Smooth muscle cell (in vitro differentiated cells): ENCODE measurements around the gene PEMT. TPM values are rescaled to one million over a fixed set of nuclear protein-coding genes. Genes with fewer than 3 reads are reported as not detected.

Source experiments
- DNase-seq: peaks from one replicate; lab custom pipeline; 2025; ENCODE audit not compliant: unreplicated experiment; lab: John Stamatoyannopoulos, UW
- H2AFZ ChIP-seq: fragments of 200-600 bp; sonication (generic); 2 replicates; pipeline ENCODE4 v1.6.0; 2016; ENCODE audit warnings: antibody characterized with exemption, low read depth, mild to moderate bottlenecking
- H3F3A ChIP-seq: fragments of 200-600 bp; sonication (generic); 2 replicates; pipeline ENCODE4 v1.6.0; 2017; ENCODE audit warnings: antibody characterized with exemption, low read depth
- H3K27ac ChIP-seq: fragments of 200-600 bp; sonication (generic); 2 replicates; pipeline ENCODE4 v1.5.1; 2016; ENCODE audit warnings: low read depth, mild to moderate bottlenecking
- H3K27me3 ChIP-seq: fragments of 200-600 bp; sonication (generic); 2 replicates; pipeline ENCODE4 v1.6.1; 2016; ENCODE audit warnings: low read depth, mild to moderate bottlenecking
- H3K36me3 ChIP-seq: fragments of 200-600 bp; sonication (generic); 2 replicates; pipeline ENCODE4 v1.5.1; 2016; ENCODE audit warnings: low read depth
- H3K4me1 ChIP-seq: fragments of 200-600 bp; sonication (generic); 2 replicates; pipeline ENCODE4 v1.5.1; 2016; ENCODE audit warnings: low read depth
- H3K4me2 ChIP-seq: fragments of 200-600 bp; sonication (generic); 2 replicates; pipeline ENCODE4 v1.6.0; 2016; ENCODE audit warnings: mild to moderate bottlenecking
- H3K4me3 ChIP-seq: fragments of 200-600 bp; sonication (generic); 2 replicates; pipeline ENCODE4 v1.5.1; 2016; ENCODE audit warnings: mild to moderate bottlenecking
- H3K79me2 ChIP-seq: fragments of 200-600 bp; sonication (generic); 2 replicates; pipeline ENCODE4 v1.6.0; 2016; ENCODE audit warnings: low read depth, mild to moderate bottlenecking
- H3K9ac ChIP-seq: fragments of 200-600 bp; sonication (generic); 2 replicates; pipeline ENCODE4 v1.6.0; 2016; ENCODE audit warnings: low read depth
- H3K9me3 ChIP-seq: fragments of 200-600 bp; sonication (generic); replicated peaks from 2 replicates; pipeline ENCODE4 v1.5.1; 2016; ENCODE audit warnings: low read depth
- H4K20me1 ChIP-seq: fragments of 200-600 bp; sonication (generic); 2 replicates; pipeline ENCODE4 v1.6.0; 2016; ENCODE audit warnings: low read depth
- WGBS: methylation state at CpG from one replicate; pipeline ENCODE4 v1.1.7; 2016; ENCODE audit warnings: low lambda C conversion rate; 5-methylcytosine and 5-hydroxymethylcytosine counted together
- polyA plus RNA-seq: library from polyadenylated mRNA; unstranded; fragments of >200 nt; fragmentation: Nextera tagmentation; extraction: Ambion mirVana; gene quantifications from 2 replicates; pipeline ENCODE4 v1.2.1, GENCODE V29; 2016
- total RNA-seq: library from RNA; depleted of rRNA; stranded (reverse); fragments of >200 nt; gene quantifications from 2 replicates; pipeline ENCODE4 v1.2.3, GENCODE V29; 2014
- TF ChIP-seq, protein P1 (sequence below): fragments of 200-600 bp; sonication (generic); IDR thresholded peaks from 2 replicates; pipeline ENCODE4 v1.5.1; 2017; ENCODE audit warnings: borderline replicate concordance, mild to moderate bottlenecking, antibody characterized with exemption; ENCODE audit not compliant: insufficient read depth, poor library complexity, severe bottlenecking

The PEMT gene
- total and polyA plus RNA-seq, 2 experiments from 2014 or later, result 43.8 to 69.9 TPM

DNA sequence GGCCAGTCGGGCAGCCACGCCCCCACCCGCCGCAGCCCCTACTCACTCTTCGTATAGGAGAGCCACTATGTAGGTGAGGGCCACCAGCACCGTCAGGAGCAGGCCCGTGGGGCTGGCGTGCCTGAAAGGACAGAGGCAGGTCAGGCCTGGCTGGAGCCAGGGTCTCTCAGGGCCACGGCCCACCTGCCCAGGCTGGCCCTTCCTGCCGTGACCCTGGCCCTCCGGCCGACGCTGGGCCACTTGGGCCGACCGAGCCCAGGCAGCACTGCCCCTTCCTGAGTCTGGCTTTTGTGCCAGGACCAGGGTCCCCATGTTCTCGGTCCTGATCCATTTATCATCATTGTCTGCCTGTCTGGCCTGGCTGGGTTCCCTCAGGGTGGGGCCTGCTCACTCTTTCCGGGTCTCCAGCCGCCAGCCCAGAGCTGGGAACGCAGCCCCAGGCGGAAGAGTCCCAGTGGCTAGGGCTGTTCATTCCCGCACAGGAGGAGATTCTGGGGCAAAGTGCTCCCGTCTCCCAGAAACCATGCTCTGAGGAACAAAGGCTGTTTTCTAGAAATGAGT is 85.2 kb downstream of the PEMT start:
- Histone ChIP-seq H3K79me2 (no peaks in the 10 kb centered on the region), H3K4me3 (no peak overlapping the region), H2AFZ (no peak overlapping the region), H3K4me1 (no peaks in the 10 kb centered on the region), H3K27ac (no peak overlapping the region), H3K27me3 (no peaks in the 10 kb centered on the region), H3F3A (no peaks in the 10 kb centered on the region), H3K36me3 (no peaks in the 10 kb centered on the region), H3K4me2 (no peak overlapping the region), H4K20me1 (peaks cover 2% of the 10 kb centered on the region), H3K9me3 (no peaks in the 10 kb centered on the region), H3K9ac (no peak overlapping the region)
- DNase-seq, result no peak
- TF ChIP-seq, protein P1, sequence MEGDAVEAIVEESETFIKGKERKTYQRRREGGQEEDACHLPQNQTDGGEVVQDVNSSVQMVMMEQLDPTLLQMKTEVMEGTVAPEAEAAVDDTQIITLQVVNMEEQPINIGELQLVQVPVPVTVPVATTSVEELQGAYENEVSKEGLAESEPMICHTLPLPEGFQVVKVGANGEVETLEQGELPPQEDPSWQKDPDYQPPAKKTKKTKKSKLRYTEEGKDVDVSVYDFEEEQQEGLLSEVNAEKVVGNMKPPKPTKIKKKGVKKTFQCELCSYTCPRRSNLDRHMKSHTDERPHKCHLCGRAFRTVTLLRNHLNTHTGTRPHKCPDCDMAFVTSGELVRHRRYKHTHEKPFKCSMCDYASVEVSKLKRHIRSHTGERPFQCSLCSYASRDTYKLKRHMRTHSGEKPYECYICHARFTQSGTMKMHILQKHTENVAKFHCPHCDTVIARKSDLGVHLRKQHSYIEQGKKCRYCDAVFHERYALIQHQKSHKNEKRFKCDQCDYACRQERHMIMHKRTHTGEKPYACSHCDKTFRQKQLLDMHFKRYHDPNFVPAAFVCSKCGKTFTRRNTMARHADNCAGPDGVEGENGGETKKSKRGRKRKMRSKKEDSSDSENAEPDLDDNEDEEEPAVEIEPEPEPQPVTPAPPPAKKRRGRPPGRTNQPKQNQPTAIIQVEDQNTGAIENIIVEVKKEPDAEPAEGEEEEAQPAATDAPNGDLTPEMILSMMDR, result no peak
- 94% methylated on average over 20 of the region's 22 CpGs for WGBS

GRCh38 chr17:17505610-17506171 is 85.8 kb downstream of the PEMT start:
- no peaks in the 10 kb centered on the region for H3K36me3 ChIP-seq
- no peaks in the 10 kb centered on the region for H3K4me1 ChIP-seq
- DNase-seq, result no peak
- no peak overlapping the region for H3K4me3 ChIP-seq
- H3K4me2 ChIP-seq, result no peak overlapping the region
- H3F3A ChIP-seq, result no peaks in the 10 kb centered on the region
- no peak overlapping the region for H2AFZ ChIP-seq
- WGBS, result 95% methylated on average over 22 of the region's 22 CpGs
- no peaks in the 10 kb centered on the region for H3K79me2 ChIP-seq
- H3K27ac ChIP-seq, result no peak overlapping the region
- no peak overlapping the region for H3K9ac ChIP-seq
- no peaks in the 10 kb centered on the region for H4K20me1 ChIP-seq
- TF ChIP-seq, protein P1, result no peak
- H3K9me3 ChIP-seq, result no peaks in the 10 kb centered on the region
- H3K27me3 ChIP-seq, result no peaks in the 10 kb centered on the region

GRCh38 chr17:17505151-17505550 is 86.4 kb downstream of the PEMT start:
- no peaks in the 10 kb centered on the region for H3K27me3 ChIP-seq
- H3K79me2 ChIP-seq, result no peaks in the 10 kb centered on the region
- no peak overlapping the region for H3K9ac ChIP-seq
- TF ChIP-seq, protein P1, result no peak
- no peaks in the 10 kb centered on the region for H4K20me1 ChIP-seq
- no peaks in the 10 kb centered on the region for H3F3A ChIP-seq
- H3K9me3 ChIP-seq, result no peaks in the 10 kb centered on the region
- no peak for DNase-seq
- no peak overlapping the region for H3K4me3 ChIP-seq
- no peak overlapping the region for H2AFZ ChIP-seq
- no peak overlapping the region for H3K4me2 ChIP-seq
- H3K27ac ChIP-seq, result no peak overlapping the region
- WGBS, result 96% methylated on average over 5 of the region's 5 CpGs
- no peaks in the 10 kb centered on the region for H3K36me3 ChIP-seq
- no peaks in the 10 kb centered on the region for H3K4me1 ChIP-seq
